ENCODE measurements around the gene ERN1.
A peak's percentile ranks its signal among the peaks of the same experiment; 100 is the strongest.

ERN1 gene

GRCh38 chr17:64097196-64097936 is 32.6 kb downstream of the ERN1 start:
- no peak for TF ChIP-seq CTCF (conservative IDR thresholded peaks at IDR 0.05; ENCODE audit: low read depth, low read length)
- Histone ChIP-seq H3K27ac (peak overlapping the region; percentile 13; the same call in 1 of the 2 replicates), H3K4me1 (ENCODE audit: low read depth, poor library complexity, severe bottlenecking) (peaks cover 100% of the 10 kb centered on the region), H3K4me2 (peak overlapping the region; percentile 25; the same call in 1 of the 2 replicates), H3K4me3 (IDR thresholded peaks at IDR 0.05; ENCODE audit: insufficient read depth, low read depth, low read length) (no peak overlapping the region), H3K79me2 (ENCODE audit: insufficient read depth, low read depth) (peaks cover 42% of the 10 kb centered on the region), H3K36me3 (ENCODE audit: insufficient read depth) (peaks cover 3% of the 10 kb centered on the region; the same call in 1 of the 2 replicates), H2AFZ (ENCODE audit: low read depth) (no peak overlapping the region), H3K9ac (no peak overlapping the region), H3K27me3 (ENCODE audit: insufficient read depth, low read depth) (no peaks in the 10 kb centered on the region), H4K20me1 (ENCODE audit: insufficient read depth) (no peaks in the 10 kb centered on the region)

- no peak overlapping the region for H3K27ac ChIP-seq
- no peaks in the 10 kb centered on the region for H4K20me1 ChIP-seq (ENCODE audit: insufficient read depth)
- no peak overlapping the region; the same call in 1 of the 2 replicates for H3K4me2 ChIP-seq
These were observed 33.9 kb downstream of the ERN1 start for GRCh38 chr17:64096037-64096436.

GRCh38 chr17:64095144-64095882 is 34.6 kb downstream of the ERN1 start:
- Histone ChIP-seq H4K20me1 (ENCODE audit: insufficient read depth) (no peaks in the 10 kb centered on the region), H3K4me1 (ENCODE audit: low read depth, poor library complexity, severe bottlenecking) (peaks cover 100% of the 10 kb centered on the region), H3K4me3 (IDR thresholded peaks at IDR 0.05; ENCODE audit: insufficient read depth, low read depth, low read length) (no peak overlapping the region), H2AFZ (ENCODE audit: low read depth) (no peak overlapping the region), H3K27ac (no peak overlapping the region), H3K9ac (no peak overlapping the region), H3K79me2 (ENCODE audit: insufficient read depth, low read depth) (peaks cover 26% of the 10 kb centered on the region; the same call in 1 of the 2 replicates), H3K36me3 (ENCODE audit: insufficient read depth) (peaks cover 3% of the 10 kb centered on the region; the same call in 1 of the 2 replicates), H3K4me2 (peak overlapping the region; percentile 14; the same call in 1 of the 2 replicates), H3K27me3 (ENCODE audit: insufficient read depth, low read depth) (no peaks in the 10 kb centered on the region)
- no peak for TF ChIP-seq CTCF (conservative IDR thresholded peaks at IDR 0.05; ENCODE audit: low read depth, low read length)

More at GRCh38 chr17:64096037-64096436, 33.9 kb downstream of the ERN1 start:
- H2AFZ ChIP-seq (ENCODE audit: low read depth): no peak overlapping the region
- H3K27me3 ChIP-seq (ENCODE audit: insufficient read depth, low read depth): no peaks in the 10 kb centered on the region
- H3K4me3 ChIP-seq (IDR thresholded peaks at IDR 0.05; ENCODE audit: insufficient read depth, low read depth, low read length): no peak overlapping the region
- H3K4me1 ChIP-seq (ENCODE audit: low read depth, poor library complexity, severe bottlenecking): peaks cover 100% of the 10 kb centered on the region
- H3K79me2 ChIP-seq (ENCODE audit: insufficient read depth, low read depth): peaks cover 29% of the 10 kb centered on the region; the same call in 1 of the 2 replicates
- peaks cover 3% of the 10 kb centered on the region; the same call in 1 of the 2 replicates for H3K36me3 ChIP-seq (ENCODE audit: insufficient read depth)
- TF ChIP-seq CTCF (conservative IDR thresholded peaks at IDR 0.05; ENCODE audit: low read depth, low read length): no peak
- no peak overlapping the region for H3K9ac ChIP-seq

GRCh38 chr17:64094412-64094811 is 35.5 kb downstream of the ERN1 start:
- H3K36me3 ChIP-seq (ENCODE audit: insufficient read depth): peaks cover 3% of the 10 kb centered on the region; the same call in 1 of the 2 replicates
- H3K27ac ChIP-seq: no peak overlapping the region
- H3K9ac ChIP-seq: no peak overlapping the region
- TF ChIP-seq CTCF (conservative IDR thresholded peaks at IDR 0.05; ENCODE audit: low read depth, low read length): no peak
- H3K27me3 ChIP-seq (ENCODE audit: insufficient read depth, low read depth): no peaks in the 10 kb centered on the region
- no peak overlapping the region for H3K4me2 ChIP-seq
- H3K4me1 ChIP-seq (ENCODE audit: low read depth, poor library complexity, severe bottlenecking): peaks cover 100% of the 10 kb centered on the region
- H3K79me2 ChIP-seq (ENCODE audit: insufficient read depth, low read depth): peaks cover 25% of the 10 kb centered on the region; the same call in 1 of the 2 replicates
- no peak overlapping the region for H3K4me3 ChIP-seq (IDR thresholded peaks at IDR 0.05; ENCODE audit: insufficient read depth, low read depth, low read length)
- H4K20me1 ChIP-seq (ENCODE audit: insufficient read depth): no peaks in the 10 kb centered on the region
- H2AFZ ChIP-seq (ENCODE audit: low read depth): no peak overlapping the region
